Right ventricle myocardium inferior (tissue), 1 donor: ENCODE data around the gene PHF14. TPM values are rescaled to one million over a fixed set of nuclear protein-coding genes. Genes with fewer than 3 reads are reported as not detected.
A peak's percentile ranks its signal among the peaks of the same experiment; 100 is the strongest.

Source experiments
- ATAC-seq: fragments of 200-7000 bp; cut with Tn5 transposase; one replicate; pipeline ENCODE4 v1.9.1; 2020; ENCODE audit warnings: mild to moderate bottlenecking, moderate library complexity
- DNase-seq: peaks from one replicate; pipeline ENCODE4 v3.0.0; 2021; ENCODE audit errors: missing footprints
- intact Hi-C: fragments of 100-400 bp; cut with DNase I; formaldehyde crosslinking; loops from one replicate; pipeline ENCODE4 v1.11.0; 2022
- total RNA-seq: library from RNA; stranded (reverse); fragmentation: NEBNext Ultra II Directional; extraction: Animal tissue kit (Norgen Biotek cat#: 25700); gene quantifications from one replicate; pipeline ENCODE4 v1.2.1, GENCODE V29; 2021
- donor health status: DM: no; HTN: yes; CAD: no; lungs with severe emphysema.

Gene PHF14
- total RNA-seq, 1 donor from 2014 or later = 16.0 TPM

DNA sequence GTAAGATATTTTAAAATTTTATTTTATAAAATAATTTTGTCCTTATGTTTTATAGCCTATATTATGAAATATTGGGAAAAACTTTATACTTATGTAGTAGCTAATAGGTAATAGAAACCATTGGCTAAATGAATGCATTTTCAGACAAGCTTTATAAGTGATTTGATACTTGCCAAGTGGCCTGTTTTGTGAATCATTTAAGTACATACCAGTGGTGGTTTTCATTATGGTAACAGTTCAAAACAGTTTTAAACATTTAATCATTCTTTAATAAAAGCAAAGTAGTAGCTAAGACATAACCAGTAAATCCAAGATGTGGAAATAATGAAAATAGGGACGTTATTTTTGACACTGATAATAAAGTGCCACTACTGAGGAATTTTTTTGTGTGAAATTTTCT, 182.2 kb downstream of the PHF14 start:
- ATAC-seq (no peak), DNase-seq (no peak)
- intact Hi-C loops = no loop called here

DNA sequence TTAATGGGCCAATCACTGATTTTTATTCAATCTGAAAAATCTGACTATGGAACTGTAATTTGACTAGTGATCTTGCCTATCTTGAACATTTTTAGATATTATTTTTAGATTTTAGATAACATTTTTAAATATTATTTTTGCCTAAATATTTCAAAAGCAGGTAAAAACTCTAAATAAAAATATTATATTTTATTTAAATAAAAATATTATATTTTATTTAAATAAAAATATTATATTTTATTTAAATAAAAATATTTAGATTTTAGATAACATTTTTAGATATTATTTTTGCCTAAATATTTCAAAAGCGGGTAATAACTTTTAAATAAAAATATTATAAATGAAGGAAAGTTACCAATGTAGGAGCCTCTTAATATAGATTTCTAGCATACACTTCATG, 187.8 kb downstream of the PHF14 start:
- no peak for DNase-seq
- intact Hi-C loops = no loop called here
- no peak for ATAC-seq

GRCh38 chr7:11163220-11163619, 189.5 kb downstream of the PHF14 start:
- no peak for DNase-seq
- intact Hi-C loops = no loop called here
- no peak for ATAC-seq

- ATAC-seq (no peak), DNase-seq (no peak)
- intact Hi-C loops = no loop called here
Measured at GRCh38 chr7:11166051-11166450, 192.4 kb downstream of the PHF14 start.

DNA sequence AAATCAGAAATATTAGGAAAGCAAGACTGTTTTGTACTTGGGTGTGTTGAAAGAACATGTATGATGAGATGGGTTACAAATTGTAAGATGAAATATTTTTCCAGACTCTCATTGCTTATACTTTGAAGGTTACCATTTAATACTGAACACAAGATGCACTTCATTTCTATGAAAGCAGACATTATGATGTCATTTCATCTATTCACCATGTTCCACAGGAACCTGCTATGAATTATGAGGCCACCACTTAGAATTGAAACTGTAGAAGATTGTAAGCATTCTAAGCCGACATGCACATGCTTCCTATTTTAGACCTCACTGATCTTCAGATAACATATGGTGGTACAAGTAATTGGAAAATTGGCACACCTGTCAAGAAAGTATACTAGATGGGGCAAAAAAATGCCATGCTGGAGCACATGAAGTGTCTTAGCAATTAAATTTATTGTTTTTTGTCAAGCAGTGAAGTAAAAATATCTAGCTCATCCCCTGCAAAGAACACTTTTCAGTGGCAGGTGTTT, 195.0 kb downstream of the PHF14 start:
- DNase-seq = no peak
- ATAC-seq = no peak
- intact Hi-C loops = no loop called here

- intact Hi-C loops = no loop called here
- DNase-seq (no peak), ATAC-seq (no peak)
Measured at GRCh38 chr7:11170175-11170574, 196.5 kb downstream of the PHF14 start.

GRCh38 chr7:11170863-11171568, 197.3 kb downstream of the PHF14 start:
- intact Hi-C loops = no loop called here
- ATAC-seq = peak; percentile 28

DNA sequence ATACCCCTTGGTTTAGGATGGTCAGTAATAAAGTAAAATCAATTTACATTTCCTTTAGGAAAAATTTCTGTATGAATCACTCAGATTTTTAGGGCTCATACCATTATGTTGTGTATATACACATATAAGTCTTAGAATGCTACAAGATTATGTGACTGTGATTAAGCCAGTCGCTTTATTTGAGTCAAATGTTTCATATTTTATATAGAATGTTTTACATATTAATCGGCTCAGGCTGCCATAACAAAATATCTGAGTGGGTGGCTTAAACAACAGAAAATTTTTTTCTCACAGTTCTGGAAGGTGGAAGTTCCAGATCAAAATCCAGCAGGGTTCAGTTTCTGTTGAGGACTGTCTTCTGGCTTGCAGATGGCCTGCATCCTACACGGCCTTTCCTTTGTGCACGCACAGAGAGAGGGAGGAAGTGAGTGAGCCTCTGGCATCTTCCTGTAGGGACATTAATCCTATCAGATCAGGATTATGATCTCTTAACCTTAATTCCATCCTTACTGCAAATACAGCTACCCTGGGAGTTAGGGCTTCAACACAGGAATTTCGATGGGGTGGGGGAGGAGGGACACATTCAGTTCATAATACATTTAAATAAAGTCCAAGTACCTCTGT, 198.0 kb downstream of the PHF14 start:
- no peak for DNase-seq
- intact Hi-C loops = no loop called here
- ATAC-seq = no peak

More at GRCh38 chr7:11170863-11171568, 197.3 kb downstream of the PHF14 start:
- DNase-seq = no peak

DNA sequence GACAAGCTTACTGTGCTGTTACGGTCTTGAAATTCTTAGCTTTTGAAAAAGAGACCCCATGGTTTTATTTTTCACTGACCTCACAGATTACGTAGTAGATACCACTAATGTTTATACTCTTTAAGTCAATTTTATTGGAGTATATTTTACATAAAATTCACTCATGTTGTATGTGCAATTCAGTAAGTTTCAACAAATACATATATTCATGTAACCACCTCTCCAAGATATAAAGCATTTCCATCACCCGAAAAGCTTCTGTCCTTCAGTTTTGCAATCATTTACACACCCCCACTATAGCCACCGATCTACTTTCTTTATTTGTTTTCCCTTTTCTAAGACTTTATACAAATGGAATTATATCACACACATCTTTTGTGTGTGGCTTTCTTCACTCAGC, 199.2 kb downstream of the PHF14 start:
- no peak for ATAC-seq
- no peak for DNase-seq
- intact Hi-C loops = no loop called here

DNA sequence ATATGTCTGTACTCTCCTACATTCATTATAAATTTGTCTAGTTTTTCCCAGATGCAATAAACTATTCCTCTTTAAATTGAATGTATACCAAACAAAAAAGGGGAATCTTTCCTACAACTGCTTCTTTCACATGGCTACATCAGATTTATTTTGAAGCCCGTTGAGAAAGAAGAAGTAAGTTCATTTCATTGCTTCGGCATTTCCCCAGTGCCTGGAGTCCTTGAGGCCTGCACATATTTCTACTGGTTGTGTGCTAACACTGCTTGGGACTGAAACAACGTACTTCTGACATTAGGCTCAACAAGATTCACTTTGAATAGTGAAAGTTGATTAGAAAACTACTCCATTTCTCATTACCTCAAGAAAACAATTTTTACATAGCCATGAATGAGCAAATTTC, 201.7 kb downstream of the PHF14 start:
- ATAC-seq (no peak), DNase-seq (no peak)
- intact Hi-C loops = no loop called here

- ATAC-seq (no peak), DNase-seq (no peak)
- intact Hi-C loops = no loop called here
Measured at GRCh38 chr7:11175887-11176286, 202.2 kb downstream of the PHF14 start.

DNA sequence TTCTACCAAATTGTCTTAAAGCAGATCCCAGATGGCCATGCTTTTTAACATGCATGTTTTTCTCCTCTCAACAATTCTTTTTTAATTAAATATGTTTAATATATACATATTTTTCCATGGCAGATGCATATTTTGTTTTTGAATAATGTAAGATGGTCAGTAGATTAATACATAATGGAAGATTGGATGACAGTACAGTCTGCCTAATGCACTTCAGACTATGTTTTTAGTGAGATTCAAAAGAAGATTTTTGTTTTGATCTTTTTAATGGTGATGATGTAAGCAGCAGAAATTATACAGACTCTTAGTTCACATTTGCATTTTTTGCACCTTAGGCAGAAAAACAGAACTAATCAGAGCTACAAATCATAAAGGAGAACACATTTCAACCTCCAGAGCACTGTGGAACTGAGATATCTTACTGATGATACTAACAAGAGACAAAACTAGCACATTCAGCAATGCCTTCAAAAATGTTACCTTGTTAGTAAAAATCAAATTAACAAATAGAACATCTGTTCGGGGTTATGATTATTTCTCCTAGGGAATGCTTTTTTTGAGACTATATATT, 203.4 kb downstream of the PHF14 start:
- intact Hi-C loops = no loop called here
- DNase-seq (no peak), ATAC-seq (no peak)

DNA sequence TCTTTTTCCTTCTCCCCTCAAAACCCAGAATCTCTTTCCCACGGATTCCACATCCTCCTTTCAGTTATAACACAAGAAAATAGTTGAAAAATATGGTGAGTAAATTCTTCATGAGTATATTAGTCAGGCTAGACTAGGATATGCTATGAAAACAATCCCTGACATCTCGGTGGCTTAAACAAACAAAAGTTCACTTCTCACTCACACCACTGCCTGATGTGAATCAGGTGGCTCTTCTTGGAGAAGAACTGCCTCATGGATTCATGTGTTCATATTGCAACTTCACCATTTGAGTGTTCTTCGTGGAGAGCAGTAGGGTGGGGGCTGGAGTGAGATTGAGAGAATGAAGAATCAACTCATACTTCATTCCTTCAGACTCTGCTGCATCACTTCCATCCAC, 204.1 kb downstream of the PHF14 start:
- ATAC-seq (no peak), DNase-seq (no peak)
- intact Hi-C loops = no loop called here

GRCh38 chr7:11181590-11181989, 207.9 kb downstream of the PHF14 start:
- intact Hi-C loops = no loop called here
- no peak for ATAC-seq
- DNase-seq = no peak

DNA sequence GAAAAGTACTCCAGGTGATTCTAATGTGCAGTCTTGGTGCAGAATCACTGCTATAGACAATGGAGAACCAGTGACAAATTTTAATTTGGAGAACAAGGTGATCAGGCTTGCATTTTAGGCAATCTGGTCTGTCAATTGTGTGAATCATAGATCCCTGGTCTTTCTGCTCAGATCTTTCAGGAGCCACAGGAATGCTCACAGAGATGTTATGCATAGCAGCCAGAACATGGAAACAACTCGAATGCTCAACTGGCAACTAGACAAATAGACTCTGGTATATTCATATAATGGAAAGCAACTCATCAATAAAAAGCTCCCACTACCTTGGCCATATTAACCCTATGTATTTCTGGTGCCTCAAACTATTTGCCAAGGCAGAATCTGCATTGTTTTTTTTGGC, 209.1 kb downstream of the PHF14 start:
- DNase-seq = no peak
- intact Hi-C loops = no loop called here
- ATAC-seq = no peak

DNA sequence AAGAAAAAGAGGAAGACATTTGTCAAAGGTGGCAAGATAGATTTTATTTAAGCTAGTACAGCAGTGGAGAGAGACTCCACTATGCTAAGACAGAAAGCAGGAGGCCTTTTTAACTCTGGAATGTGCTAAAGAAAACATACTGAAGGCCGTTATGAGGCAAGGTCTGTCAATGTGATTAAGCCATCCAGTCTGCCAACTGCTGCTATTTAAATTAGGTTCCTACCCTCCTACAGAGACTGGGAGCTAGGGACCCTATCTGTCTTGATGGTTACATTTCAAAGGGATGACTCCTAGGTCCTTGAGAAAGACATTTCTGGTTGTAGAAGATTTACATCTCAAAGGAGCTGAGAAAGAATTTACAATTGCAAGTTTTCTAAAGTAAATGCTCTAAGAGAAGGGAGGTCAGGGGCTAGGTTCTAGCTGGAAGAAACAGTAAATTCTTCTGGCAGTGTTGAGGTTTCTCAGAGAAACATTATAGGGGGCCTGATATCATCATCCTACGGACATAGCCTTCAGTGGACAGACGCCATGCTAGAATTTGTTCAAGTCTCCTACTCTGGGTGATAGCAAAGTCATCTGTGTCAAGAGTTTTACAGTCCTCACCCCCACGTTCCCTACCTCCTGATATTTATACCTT, 211.6 kb downstream of the PHF14 start:
- intact Hi-C loops = no loop called here

DNA sequence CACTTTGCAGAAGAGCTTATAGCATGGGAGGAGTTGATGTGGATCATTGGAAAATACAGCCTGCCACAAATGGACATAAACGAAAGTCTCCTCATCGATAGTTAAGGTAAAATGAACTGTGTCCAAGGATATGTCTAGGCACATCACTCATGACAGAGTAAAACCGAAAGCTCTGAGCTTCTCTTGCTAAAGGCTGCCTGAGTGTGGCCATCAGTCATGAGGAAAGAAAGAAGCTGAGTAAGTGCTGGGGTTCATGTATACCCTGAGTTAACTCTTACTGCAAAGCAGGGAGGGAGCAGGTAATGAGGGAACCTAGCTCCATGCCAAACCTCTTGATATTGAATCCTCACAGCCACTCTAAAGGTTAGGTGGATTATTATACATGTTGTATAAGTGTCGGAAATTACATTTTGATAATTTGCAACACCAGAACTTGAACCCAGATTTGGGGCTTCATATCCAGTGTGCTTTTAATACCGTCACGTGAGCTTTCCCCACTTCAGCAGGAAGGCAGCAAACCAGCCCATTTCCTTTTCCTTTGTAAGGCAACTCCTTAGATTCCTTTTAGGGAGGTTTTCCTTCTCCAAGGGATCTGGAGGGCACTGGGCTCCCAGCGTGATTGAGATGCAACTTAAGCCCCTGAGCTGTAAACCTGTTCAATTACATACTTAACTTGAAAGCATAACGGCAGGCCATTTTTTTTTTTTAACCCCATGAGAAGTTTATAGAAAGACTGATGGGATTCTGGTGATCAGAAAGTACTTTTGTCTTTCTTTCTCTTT, 215.0 kb downstream of the PHF14 start:
- ATAC-seq = no peak
- intact Hi-C loops = no loop called here

More for the DNA sequence above, 211.6 kb downstream of the PHF14 start:
- no peak for ATAC-seq
- no peak for DNase-seq

DNA sequence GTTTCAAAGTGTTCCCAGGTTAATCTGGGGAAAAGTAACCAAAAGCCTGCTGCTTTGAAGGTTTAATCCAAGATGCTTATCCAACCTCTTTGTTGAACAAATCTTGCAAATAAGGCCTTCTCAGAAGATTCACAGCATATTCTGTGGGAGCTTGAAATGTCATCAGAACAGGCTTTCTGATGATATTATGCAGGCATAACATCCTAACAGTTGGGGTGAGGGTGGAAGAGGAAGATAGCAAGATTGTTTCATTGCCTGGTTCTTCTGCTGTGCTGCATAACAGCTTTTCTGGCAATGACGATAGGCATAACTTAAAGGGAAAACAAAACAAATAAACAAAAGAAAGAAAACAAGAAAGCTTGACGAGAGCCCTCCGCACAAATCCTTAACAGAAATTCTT, 217.4 kb downstream of the PHF14 start:
- ATAC-seq = no peak
- intact Hi-C loops = no loop called here

More for the DNA sequence above, 215.0 kb downstream of the PHF14 start:
- DNase-seq = no peak

More for the DNA sequence above, 217.4 kb downstream of the PHF14 start:
- no peak for DNase-seq
